ENCODE measurements around the gene TNFSF15.

TNFSF15 gene

GRCh38 chr9:114805670-114806525 is at the start of gene TNFSF15:
TSS of gene TNFSF15 (minus strand) at chr9:114806039. CDS start at chr9:114806012, 27 bp downstream.
- in situ Hi-C loops (cut with MboI; ENCODE audit: low sequenced_read_pairs): no loop called here

DNA sequence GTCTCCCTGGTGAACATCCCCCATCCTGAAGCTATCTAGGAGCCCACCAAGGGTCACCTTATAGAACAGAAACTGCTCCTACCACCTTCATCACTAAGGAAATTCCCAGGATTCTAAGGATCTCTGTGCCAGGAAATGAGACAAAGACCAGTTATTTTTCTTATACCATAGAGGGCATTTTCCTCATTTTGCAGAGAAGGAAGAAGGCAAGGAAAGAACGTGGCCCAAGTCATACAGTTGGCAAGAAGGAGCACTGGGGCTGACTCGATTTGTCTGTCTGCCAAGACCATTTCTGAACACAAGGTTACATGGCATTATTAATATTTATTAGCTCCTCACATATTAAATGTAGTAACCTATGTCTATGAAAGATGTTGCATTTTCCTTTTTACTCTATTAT is 49.6 kb upstream of the TNFSF15 start:
- in situ Hi-C loops (cut with MboI; ENCODE audit: low sequenced_read_pairs): no loop called here

- in situ Hi-C loops (cut with MboI; ENCODE audit: low sequenced_read_pairs): no loop called here
These were observed 49.0 kb upstream of the TNFSF15 start for GRCh38 chr9:114854736-114855355.

DNA sequence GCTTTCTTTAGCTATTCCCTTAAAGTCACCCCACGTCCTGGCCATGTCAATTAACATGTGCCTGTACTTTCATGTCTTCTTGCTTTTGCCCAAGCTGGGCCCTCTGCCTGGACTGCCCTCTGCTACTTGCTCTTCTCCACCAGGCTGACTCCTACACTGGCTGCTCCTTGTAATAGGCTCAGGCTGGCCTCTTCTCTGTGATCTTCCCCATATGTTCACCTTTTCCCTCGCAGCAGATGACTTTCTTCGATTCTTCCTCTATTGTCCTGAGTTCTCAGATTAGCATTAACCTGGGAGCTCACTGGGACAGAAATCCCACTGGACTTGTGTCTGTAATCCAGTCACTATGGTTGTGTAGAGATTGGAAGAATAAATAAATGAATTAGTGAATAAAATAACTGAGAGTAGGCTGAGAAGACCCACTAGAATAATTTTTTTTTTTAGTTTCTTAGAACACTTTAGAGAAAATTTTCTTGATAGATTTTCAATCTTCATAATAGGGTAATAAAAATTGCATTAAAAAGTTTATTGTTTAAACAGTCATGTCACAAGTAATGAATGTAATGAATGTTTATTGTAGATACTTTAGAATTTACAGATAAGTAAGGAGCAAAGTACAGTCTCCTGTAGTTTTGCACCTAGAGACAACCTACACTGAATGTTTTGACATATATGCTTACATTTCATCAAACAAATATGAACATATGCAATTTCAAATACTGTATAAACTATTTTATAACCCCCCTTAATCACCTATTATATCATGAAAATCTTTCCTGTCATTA is 47.4 kb upstream of the TNFSF15 start:
- in situ Hi-C loops (cut with MboI; ENCODE audit: low sequenced_read_pairs): no loop called here

DNA sequence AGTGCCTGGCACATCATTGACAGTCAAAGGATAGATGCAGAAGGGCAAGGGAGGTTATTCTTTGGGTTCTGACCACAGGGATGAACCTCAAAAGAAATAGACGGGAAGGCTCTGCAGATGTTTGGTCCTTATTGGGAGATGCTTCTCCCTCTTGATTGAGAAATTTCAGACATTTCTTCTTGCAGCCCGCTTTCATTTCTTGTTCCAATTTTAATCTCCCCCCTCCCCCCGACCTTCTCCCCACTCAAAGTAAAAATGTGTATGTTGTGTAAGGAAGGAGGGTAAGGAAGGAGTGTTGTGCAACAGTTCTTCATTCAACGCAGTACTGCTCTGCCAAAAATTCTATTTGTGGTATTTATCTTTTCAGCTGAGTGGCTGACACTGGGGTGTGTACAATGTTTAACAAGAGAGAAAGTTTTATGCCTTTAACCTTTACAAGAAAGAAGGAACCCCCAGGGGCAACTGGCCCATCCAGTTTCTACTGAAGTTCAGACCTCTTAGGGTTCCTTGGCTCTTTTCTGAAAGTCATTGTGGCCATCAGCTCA is 46.3 kb upstream of the TNFSF15 start:
- in situ Hi-C loops (cut with MboI; ENCODE audit: low sequenced_read_pairs): no loop called here

- in situ Hi-C loops (cut with MboI; ENCODE audit: low sequenced_read_pairs): no loop called here
These were observed 45.5 kb upstream of the TNFSF15 start for GRCh38 chr9:114851306-114851705.

- in situ Hi-C loops (cut with MboI; ENCODE audit: low sequenced_read_pairs): no loop called here
These were observed 45.0 kb upstream of the TNFSF15 start for GRCh38 chr9:114850871-114851270.

- in situ Hi-C loops (cut with MboI; ENCODE audit: low sequenced_read_pairs): no loop called here
These were observed 43.6 kb upstream of the TNFSF15 start for GRCh38 chr9:114849450-114849849.

GRCh38 chr9:114847492-114848417 is 41.9 kb upstream of the TNFSF15 start:
- in situ Hi-C loops (cut with MboI; ENCODE audit: low sequenced_read_pairs): no loop called here

DNA sequence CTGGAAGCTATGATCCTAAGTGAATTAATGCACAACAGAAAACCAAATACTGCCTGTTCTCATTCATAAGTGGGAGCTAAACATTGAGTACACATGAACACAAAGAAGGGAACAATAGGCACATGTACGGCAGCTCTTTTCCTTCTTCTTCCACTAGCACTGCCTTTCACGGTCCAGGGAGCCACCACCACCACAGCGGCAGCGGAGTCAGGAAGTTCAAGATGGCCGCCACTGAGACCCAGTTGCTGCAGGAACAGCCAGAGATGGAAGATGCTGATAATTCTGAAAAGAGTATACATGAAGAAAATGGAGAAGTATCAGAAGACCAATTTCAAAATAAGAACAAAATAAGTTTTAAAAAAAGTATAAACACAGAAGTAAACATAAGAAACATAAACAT is 39.5 kb upstream of the TNFSF15 start:
- in situ Hi-C loops (cut with MboI; ENCODE audit: low sequenced_read_pairs): no loop called here

DNA sequence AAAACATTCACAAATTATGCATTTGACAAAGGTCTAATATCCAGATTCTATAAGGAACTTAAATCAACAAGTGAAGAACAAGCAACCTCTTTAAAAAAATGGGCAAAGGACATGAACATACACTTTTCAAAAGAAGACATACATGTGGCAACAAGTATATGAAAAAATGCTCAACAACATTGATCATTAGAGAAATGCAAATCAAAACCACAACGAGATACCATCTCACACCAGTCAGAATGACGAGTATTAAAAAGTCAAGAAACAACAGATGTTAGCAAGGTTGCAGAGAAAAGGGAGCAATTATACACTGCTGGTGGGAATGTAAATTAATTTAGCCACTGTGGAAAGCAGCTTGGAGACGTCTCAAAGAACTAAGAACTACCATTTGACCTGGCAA is 38.9 kb upstream of the TNFSF15 start:
- in situ Hi-C loops (cut with MboI; ENCODE audit: low sequenced_read_pairs): no loop called here

- in situ Hi-C loops (cut with MboI; ENCODE audit: low sequenced_read_pairs): no loop called here
These were observed 32.1 kb upstream of the TNFSF15 start for GRCh38 chr9:114837923-114838322.

- in situ Hi-C loops (cut with MboI; ENCODE audit: low sequenced_read_pairs): no loop called here
These were observed 30.9 kb upstream of the TNFSF15 start for GRCh38 chr9:114836769-114837168.

DNA sequence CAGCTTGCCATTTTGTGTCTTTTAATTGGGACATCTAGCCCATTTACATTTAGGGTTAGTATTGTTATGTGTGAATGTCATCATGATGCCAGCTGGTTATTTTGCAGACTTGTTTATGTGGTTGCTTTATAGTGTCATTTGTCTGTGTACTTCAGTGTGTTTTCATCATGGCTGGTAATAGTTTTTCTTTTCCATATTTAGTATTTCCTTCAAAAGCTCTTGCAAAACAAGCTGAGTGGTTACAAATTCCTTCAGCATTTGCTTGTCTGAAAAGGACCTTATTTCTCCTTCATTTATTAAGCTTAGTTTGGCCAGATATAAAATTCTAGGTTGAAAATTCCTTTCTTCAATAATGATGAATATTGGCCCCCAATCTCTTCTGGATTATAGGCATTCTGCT is 28.5 kb upstream of the TNFSF15 start:
- in situ Hi-C loops (cut with MboI; ENCODE audit: low sequenced_read_pairs): no loop called here

- in situ Hi-C loops (cut with MboI; ENCODE audit: low sequenced_read_pairs): no loop called here
These were observed 24.7 kb upstream of the TNFSF15 start for GRCh38 chr9:114830546-114830945.

- in situ Hi-C loops (cut with MboI; ENCODE audit: low sequenced_read_pairs): no loop called here
These were observed 24.0 kb upstream of the TNFSF15 start for GRCh38 chr9:114829574-114830440.

DNA sequence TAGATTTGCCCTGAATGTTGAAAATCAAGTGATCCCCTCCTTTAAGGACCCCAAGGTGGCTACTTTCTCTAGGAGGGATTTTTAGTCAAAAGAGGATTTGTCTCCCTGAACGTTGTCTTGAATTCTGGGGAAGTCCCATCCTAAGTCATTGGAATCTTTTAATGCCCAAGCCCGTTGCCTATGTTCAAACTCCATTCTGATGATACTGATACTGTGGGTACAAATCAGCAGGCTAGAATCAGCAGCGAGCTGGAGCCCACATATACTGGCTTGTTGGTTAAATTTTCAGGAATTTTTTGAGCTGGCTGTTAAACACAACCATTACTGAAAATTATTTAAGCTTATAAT is 22.4 kb upstream of the TNFSF15 start:
- in situ Hi-C loops (cut with MboI; ENCODE audit: low sequenced_read_pairs): no loop called here

- in situ Hi-C loops (cut with MboI; ENCODE audit: low sequenced_read_pairs): no loop called here
These were observed 21.9 kb upstream of the TNFSF15 start for GRCh38 chr9:114827641-114828302.

DNA sequence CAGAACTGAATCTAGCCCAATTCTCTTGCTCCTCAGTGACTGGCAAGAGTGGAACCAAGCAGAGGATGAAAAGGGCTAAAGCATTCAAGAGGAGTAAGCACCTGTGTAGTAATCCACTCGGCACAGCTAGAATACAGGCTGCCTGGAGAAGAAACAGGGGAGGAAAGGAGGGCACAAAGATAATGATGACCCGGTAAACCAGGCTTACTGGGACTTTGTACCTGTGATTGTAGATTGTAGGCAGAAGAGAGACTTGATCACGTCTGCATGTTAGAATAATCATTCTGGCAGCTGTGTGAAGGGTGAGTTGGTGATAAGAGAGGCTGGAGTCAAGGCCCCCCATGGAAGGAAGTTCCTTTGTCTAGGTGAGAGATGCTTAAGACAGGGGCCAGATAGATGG is 20.6 kb upstream of the TNFSF15 start:
- in situ Hi-C loops (cut with MboI; ENCODE audit: low sequenced_read_pairs): no loop called here
